ENCODE results near the gene IQGAP1.
A peak's percentile ranks its signal among the peaks of the same experiment; 100 is the strongest.

IQGAP1 gene

DNA sequence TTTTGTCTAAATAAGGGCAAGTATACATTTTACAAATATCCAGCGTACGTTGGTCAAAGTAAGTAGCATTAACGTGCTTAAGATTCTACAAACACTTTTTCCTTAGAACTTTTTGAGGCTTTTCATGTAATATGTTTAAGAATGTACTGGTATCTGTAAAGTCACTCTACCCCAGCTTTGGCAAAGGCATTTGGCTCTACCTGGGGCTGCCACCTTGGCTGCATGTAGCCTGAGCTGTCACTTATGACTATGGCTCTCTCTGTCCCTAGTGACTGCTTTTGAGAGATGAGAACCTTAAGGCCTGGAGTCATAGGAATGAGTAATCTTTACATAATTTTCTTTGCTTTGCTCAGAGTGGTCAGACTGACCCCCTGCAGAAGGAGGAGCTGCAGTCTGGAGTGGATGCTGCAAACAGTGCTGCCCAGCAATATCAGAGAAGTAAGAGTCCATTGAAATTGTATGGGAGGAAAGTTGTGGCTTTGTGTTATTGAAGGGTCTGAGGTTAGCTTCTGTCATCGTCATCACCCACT is 61.2 kb downstream of the IQGAP1 start:
- DNase-seq = no peak

DNA sequence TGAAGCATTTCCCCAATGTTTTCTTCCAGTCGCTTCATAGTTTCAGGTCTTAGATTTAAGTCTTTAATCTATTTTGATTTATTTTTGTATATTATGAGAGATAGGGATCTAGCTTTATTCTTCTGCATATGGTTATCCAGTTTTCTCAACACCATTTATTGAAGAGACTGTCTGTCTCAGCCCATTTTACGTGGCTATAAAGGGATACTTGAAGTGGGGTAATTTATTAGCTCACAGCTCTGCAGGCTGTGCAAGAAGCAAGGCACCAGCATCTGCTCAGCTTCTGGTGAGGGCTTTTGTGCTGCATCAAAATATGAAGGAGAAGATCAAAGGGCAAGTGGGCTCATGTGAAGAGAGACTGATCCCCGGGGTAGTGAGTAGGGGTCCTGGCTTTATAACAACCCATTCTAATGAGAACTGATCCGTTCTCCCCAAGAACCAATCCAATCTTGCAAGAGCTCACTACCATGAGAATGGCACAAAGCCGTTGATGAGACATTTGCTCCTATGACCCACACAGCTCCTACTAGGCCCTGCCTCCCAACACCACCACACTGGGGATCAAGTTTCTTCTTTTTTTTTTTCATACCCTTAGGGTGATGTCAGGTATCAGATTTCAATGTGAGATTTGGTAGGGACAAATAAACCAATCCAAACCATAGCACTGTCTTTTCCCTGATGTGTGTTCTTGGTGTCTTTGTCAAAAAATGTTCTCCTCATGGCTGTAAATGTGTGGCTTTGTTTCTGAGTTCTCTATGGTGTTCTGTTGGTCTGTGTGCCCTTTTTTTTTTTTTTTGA is 63.2 kb downstream of the IQGAP1 start:
- DNase-seq = no peak

DNA sequence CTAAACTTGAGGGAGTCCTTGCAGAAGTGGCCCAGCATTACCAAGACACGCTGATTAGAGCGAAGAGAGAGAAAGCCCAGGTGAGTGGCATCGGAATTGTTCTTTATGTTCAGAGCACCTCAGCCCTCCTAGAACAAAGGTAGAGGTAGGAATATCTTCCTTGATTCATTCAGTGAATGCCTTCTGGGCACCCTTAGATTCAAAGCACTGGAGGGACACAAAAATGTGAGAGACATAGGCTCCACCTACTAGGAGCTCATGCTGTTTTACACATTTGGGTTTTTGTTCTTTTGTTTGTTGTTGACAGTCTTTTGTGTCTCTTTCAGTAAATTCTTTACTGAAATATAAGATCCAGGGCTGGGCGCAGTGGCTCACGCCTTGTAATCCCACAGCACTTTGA is 68.2 kb downstream of the IQGAP1 start:
- DNase-seq = no peak

DNA sequence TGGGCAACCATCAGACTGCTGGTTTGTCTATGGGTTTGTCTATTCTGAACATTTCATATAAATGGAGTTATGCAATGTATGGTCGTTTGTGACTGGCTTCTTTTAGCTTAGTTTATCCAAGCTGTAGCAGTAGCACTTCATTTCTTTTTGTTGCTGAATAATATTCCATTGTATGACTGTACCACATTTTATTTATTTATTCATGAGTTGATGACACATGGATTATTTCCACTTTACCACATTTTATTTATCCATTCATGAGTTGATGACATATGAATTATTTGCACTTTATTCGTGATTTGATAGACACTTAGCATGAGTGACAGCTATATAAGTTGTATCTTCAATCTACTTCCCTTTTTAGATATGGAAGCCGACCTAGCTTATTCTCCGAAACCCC is 70.0 kb downstream of the IQGAP1 start:
- DNase-seq = no peak

DNA sequence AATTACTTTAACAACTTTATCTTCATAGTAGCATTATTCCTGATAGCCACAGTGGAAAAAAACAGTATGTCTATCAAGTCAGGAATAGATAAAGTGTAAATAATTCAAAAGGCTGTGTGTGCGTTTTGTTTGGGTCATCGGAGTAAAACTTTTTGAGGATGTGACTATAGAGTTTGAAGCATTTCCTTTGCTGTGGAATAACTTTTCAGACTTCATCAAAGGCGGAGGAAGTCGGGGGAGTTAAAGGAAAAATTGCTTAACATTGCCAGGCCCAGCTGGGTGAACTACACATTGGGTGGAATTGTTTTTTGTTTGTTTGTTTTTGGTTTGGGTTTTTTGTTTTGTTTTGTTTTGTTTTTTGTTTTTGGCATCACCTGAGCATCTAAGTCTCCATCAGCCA is 71.3 kb downstream of the IQGAP1 start:
- no peak for DNase-seq

DNA sequence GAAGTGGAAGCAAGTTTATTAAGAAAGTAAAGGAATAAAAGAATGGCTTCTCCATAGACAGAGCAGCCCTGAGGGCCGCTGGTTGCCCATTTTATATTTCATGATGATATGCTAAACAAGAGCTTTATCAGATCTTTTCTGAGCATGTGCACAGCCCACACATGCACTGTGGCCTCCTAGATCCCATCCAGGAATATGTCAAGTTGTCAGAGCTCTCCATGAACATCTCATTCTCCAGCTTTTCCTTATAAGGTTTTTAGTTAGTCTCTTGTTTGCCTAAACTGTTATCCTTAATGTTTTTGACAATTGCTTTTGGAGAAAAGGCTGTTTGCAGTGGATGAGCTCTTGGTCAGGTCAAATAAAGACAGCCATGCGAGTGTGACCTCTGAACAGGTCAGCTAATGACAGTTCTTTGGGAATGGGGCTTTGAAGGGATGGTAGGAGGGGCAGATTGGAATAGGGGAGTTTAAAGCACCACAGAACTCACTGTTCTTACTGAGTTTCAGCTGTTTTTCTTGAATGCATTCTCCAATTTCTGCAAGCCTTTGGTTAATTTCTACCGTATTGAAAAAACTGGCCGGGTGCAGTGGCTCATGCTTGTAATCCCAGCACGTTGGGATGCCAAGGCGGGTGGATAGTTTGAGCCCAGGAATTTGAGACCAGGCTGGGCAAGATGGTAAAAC is 72.2 kb downstream of the IQGAP1 start:
- no peak for DNase-seq

DNA sequence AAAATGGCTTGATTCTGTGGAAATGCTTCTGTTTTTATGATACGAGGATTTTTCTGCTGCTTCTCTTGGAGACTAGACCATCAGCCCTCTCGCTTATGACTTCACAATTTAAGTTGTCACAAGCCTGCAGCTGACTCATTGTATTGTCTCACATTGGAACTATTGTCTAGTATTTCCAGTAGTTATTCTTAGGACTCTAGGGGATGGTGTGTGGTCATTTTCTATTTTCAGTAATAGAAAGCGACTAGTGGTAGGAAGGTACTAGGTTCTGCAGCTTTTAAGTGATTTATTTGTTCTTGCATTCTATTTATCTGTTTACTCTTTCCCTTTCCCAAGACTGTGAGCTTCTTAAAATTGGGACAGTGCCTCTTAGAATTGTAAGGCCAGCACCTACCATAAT is 75.3 kb downstream of the IQGAP1 start:
- DNase-seq = no peak

DNA sequence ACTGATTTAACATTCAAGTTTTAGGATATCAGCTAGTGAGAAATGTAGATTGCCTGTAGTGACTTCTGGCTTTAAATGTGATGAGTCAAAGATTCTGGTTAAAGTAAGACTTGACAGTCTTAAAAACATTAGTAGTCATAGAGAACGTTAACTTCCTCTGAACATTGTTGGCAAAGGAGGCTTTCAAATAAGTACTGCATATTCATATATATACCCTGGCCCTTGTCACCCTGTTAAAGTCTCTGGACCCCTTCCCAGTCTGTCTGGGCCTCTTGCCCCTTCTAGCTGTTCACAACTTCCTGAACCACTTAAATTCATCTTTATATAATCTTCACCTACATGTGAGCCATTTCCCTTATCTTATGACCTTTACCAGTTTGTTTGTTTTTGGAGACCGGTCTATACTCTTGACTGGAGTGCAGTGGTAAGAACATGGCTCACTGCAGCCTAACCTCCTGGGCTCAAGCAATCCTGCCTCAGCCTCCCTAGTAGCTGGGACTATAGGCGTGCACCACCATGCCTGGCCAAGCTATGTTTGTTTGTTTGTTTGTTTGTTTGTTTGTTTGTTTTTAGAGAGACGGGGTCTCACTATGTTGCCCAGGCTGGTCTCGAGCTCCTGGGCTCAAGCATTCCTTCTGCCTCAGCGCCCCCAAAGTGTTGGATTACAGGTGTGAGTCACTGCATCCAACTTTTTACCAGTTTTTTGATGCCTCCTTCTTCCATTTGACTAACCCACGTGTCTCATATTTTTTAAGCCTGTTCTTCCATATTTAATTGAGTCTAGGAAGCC is 77.3 kb downstream of the IQGAP1 start:
- no peak for DNase-seq

DNA sequence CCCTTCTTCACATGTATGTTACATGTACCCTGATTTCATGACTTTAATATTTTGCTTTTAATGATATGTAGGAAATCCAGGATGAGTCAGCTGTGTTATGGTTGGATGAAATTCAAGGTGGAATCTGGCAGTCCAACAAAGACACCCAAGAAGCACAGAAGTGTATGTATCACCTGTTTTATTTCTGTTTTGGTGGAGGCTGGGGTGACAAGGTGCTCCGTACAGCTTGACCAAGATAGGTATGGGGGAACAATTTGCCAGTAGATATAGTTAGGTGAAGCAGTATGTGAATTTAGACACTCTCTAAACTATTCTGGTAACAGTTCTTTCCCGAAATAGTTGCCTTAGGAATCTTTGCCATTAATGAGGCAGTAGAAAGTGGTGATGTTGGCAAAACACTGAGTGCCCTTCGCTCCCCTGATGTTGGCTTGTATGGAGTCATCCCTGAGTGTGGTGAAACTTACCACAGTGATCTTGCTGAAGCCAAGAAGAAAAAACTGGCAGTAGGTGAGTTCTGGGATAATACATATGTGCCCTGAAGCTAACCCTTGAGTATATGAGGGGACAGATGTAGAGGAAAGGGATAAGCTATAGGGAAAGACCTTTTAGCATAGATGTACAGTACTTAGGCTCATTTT is 78.0 kb downstream of the IQGAP1 start:
- no peak for DNase-seq

DNA sequence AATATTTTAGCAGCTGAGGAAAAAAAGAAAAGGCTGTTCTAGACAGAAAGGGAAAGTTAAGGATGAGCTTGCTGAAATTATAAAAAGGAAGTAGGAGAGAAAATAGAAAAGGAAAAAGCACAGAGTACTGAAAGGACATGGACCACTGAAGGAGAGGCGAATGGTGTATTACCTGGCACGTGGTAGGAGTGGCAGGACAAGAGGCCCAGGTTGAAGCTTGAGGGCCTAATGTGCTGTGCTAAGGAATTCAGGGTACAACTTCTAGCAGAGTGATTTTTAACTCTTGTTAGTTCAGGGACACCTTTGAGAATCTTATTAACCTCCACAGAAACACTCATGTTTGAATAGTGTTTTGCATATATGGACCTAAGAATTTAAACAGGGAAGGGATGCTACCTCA is 81.7 kb downstream of the IQGAP1 start:
- DNase-seq = no peak

DNA sequence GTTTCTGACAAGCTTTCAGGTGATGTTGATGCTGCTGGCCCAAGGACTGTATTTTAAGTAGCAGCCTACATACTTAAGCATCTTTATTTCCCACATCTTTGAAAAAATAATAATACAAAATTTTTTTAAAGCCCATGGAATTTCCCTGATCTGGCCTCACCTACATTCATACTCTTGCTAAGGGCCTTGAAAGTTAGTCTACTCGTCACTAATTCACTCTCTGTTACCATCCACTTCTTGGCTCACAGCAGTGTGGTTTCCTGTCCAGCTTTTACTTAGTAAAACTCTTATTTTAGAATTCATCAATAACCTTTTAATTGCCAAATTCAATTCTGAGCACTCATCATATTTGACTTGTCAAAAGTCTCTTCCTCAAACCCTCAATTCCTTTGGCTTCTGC is 82.4 kb downstream of the IQGAP1 start:
- DNase-seq = no peak

DNA sequence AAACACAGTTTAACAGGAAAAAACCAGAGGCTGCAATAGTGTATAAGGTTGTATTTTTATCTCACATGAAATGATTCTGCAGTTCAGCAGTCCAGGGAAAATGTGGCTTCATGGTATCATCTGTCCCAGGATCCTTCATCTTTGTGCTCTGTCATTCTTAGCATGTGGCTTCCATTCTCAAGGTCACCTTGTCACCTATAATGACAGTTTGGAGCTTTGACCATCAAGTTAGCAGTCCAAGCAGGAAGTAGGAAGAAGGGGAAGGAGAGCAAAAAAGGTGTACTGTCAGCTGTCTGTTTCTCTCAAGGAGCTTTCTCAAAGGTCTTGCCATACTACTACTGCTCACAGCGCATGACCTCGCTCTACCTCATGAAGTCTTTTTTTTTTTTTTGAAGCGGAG is 83.1 kb downstream of the IQGAP1 start:
- DNase-seq = no peak

DNA sequence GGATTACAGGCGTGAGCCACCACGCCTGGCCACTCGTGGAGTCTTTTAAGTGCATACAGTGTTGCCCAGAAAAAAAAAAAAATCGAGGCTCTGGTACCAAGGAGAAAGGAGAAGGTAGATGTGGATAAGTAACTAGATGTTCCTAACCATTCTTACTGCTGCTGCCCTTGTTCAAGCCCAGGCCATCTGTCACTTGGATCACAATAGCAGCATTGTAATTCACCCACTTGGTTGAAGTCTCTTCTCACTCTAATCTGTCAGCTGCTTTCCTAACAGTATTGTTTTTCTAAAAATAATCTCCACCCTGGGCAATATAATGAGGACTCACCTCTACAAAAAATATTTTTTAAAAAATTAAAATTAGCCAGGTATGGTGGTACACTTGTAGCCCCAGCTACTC is 83.7 kb downstream of the IQGAP1 start:
- DNase-seq = no peak

DNA sequence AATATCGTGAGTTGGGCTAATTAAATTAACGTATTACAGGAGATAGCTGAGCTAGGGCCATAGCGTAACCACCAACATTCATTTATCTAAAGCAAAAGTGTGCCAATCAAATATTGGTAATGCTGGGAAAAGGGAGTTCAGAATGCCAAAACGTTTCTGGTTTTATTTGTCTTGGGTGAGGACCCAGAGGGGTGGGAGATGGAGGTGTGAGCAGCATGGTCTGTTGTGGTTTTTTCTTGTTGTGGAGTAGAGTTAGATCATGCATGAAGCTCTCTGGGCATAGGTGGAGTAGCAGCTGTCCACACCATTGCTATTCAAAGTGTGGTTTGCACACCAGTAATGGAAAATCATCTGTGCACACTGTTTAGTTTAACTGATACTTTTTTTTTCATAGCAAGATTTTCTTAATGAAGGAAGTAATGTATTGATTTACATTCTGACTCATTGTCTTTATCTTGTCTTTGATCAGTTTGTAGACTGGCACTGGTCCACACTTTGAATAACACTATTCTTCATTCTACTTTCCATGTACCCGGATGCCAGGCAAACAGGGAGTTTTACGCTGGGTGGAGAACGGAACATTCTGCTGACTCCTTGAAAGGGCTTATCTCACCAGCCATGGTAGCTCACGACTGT is 90.9 kb downstream of the IQGAP1 start:
- no peak for DNase-seq

DNA sequence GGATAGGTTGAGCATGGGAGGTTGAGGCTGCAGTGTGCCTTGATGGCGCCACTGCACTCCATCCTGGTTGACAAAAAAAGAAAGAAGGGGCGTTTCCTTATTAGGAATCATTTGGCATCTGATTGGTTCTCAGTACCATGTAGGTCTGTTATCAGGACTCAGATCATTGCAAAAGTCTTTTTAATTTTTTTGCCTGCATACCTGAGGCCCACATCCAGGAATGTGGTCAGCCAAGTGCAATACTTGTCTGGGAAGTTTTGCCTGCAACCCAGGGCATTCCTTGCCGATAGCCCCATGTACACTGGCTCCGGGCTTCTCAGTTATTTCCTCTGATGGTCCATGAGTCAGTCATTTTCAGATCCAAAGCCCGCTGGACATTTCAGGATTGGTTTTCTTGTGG is 91.6 kb downstream of the IQGAP1 start:
- DNase-seq = no peak

DNA sequence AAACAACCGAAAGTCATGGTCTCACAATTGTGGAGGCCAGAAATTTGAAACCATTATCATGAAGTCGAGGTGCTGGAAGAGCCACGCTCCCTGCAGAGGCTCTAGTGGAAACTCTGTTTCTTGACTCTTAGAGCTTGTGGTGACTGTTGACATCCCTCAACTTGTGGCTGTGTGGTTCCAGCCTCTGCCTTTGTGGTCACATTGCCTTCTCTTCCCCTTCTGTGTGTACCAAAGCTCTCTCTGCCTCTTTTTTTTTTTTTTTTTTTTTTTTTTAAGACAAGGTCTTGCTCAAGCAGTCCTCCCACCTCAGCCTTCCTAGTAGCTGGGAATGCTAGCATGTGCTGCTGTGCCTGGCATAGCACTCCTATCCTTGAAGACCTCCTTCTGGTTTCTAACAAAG is 93.0 kb downstream of the IQGAP1 start:
- DNase-seq = peak; percentile 62

DNA sequence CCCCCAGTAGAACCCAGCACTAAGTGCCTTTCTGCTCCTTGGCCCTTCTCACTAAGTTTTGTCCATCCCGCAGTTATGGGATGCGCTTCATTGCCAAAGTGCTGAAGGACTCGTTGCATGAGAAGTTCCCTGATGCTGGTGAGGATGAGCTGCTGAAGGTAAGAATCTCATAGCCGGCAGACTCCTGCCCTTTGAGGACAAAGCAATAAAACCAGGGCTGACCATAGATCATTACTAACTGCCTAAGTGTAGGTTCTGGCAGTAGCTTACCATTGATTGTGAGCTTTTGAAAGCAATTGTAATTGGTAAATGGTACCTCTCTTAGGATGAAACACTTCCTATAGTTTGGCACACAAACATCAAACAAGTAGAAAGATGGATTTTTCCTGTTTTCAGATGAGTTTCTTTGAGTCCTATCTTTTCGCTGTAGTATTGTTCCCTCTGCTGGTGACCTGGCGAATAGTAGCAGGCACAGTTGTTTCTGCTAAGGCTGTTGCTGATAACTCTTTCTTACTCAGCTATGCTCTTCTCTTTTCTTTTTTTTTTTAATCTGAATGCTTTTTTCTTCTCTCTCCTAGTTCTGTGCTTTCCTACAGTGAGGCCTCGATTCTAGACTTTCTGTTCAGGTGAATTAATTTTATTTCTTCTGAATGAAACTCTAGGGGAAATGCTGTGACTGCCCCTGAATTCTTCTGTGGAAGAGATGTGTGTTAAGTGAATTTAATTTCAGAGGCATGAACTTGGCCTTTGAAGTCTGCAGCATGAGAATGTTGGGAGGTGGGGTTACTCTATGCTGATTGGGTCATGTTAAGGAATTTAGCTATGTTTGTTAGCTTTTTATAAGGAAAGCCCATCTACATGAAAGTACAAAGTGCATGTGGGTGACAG is 94.3 kb downstream of the IQGAP1 start:
- no peak for DNase-seq

DNA sequence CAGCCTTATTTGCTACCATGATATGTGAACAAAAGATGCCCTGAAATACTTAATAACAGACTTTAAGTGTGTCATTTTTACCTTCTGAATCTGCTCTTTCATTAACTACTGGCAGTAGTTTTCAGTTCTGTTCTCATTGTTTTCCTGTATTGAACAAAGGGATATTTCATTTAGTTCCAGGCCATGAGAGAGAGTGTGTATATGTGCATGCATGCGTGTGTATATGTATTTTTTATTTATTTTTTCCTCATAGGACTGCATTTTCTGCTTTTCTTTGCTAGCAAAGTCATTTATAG is 94.9 kb downstream of the IQGAP1 start:
- DNase-seq = no peak

DNA sequence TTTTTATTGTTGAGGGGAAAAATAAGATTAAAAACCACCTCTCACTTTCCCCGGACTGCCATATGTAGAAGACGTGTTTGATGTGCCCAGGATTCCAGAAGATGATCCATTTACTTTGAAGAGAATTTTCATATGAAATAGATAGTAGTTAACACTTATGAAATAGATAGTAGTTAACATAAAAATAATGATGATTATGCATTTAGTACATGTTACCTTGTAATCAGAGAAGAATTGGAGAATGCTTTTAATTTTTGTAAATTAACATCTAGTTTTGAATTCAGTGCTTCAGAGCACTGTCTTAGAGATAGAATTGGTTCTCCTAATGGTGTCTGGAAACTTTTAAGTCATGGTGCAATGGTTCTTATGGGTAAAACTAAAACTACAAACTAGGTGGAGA is 95.6 kb downstream of the IQGAP1 start:
- DNase-seq = no peak

DNA sequence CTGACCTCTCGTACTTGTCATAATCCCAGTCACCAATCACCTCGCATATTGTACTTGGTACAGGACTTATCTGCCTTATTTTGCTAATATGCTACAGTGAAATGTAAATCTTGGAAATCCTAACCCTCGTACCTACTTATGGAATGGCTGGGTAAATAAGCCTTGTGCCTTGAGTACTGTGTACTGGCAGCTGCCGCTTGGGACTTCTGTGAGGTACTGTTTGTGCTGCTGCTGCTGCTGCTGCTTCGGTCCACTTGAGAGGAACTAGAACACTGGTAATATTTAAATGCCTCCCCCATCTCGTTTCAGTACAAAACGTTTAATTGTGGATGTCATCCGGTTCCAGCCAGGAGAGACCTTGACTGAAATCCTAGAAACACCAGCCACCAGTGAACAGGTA is 99.1 kb downstream of the IQGAP1 start:
- DNase-seq = no peak

DNA sequence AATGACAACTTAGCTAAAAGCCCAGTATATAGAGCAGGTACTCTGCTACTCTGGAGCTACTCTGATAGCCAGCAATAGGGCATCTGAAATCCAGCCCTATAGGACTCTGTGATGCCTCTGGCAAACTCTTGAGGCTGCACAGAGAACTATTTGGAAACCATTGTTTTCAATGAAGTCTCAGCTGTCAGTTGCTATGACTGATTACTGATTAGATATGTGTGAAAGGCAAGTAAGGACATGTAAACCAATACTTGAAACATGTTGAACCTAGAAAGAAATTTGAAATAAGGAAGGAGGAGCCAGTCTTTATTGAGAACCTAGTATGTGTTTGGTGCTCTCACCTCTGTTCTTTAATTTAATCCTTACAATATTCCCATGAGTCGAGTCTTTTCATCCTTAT is 101.5 kb downstream of the IQGAP1 start:
- no peak for DNase-seq

DNA sequence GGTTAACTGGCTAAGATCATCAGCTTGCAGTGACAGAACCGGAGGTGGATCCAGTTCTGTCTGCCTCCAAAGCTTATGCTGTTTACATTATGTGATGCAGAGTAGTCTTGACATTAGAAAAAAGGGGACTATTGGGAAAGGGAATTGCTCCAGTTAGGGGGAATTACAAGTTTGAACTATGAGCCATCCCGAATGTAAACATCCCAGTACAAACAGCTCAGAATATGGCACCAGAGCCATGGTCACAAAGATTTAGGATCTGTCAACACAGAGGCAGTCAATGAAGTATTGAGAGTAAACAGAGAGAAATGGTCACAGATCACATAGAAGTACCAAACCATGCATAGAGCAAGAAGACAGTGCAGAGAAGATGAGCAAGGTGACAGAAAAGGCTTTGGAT is 101.9 kb downstream of the IQGAP1 start:
- DNase-seq = no peak
